HFFc6 (cell line): Measurements from ENCODE around the gene ARID3C. TPM values are rescaled to one million over a fixed set of nuclear protein-coding genes. Genes with fewer than 3 reads are reported as not detected.

Experiments
- DNase-seq: peaks from one replicate; pipeline ENCODE4 v3.0.0-alpha.2; 2018
- H3K27ac Mint-ChIP-seq: 2 replicates; pipeline ENCODE4 v1.8.0; 2020; ENCODE audit warnings: mild to moderate bottlenecking, mixed read lengths
- H3K27me3 Mint-ChIP-seq: 2 replicates; pipeline ENCODE4 v1.8.0; 2021; ENCODE audit warnings: mild to moderate bottlenecking, moderate library complexity, mixed read lengths; ENCODE audit not compliant: insufficient read depth
- H3K36me3 Mint-ChIP-seq: 2 replicates; pipeline ENCODE4 v1.8.0; 2021; ENCODE audit warnings: low read depth, mixed read lengths
- H3K4me1 Mint-ChIP-seq: 2 replicates; pipeline ENCODE4 v1.8.0; 2020; ENCODE audit warnings: low read depth, mixed read lengths
- H3K4me3 Mint-ChIP-seq: 2 replicates; pipeline ENCODE4 v1.8.0; 2020; ENCODE audit warnings: mild to moderate bottlenecking, moderate library complexity, mixed read lengths
- H3K9me3 Mint-ChIP-seq: 2 replicates; pipeline ENCODE4 v1.8.0; 2020; ENCODE audit warnings: mild to moderate bottlenecking, mixed read lengths
- CTCF ChIP-seq: fragments of 200-600 bp; sonication (generic); IDR thresholded peaks from 2 replicates; pipeline ENCODE4 v1.5.0; 2021; ENCODE audit warnings: antibody characterized with exemption, mild to moderate bottlenecking
- total RNA-seq, 6 experiments: library from RNA; stranded (reverse); fragmentation: NEBNext Ultra II Directional; extraction: Animal tissue kit (Norgen Biotek cat#: 25700); gene quantifications; 2 replicates in 1 of 6; 3 replicates in 5 of 6; pipeline ENCODE4 v1.2.3, GENCODE V29; 2021

ARID3C gene
- total RNA-seq, 6 experiments from 2014 or later: 0.14 to 0.17 TPM; not detected in 4

GRCh38 chr9:34611811-34612787 lies 16.8 kb downstream of the ARID3C start, which contains the start of gene RPP25L:
RPP25L (minus strand) TSS chr9:34612097; CDS start chr9:34611296, 801 bp downstream.
- Mint-ChIP-seq H3K9me3 (no peaks in the 10 kb centered on the region), H3K27ac (peak within 1 kb of the TSS; percentile 84), H3K27me3 (no peaks in the 10 kb centered on the region), H3K4me1 (peaks cover 18% of the 10 kb centered on the region), H3K4me3 (peak within 1 kb of the TSS; percentile 93), H3K36me3 (peaks cover 8% of the 10 kb centered on the region; the same call in 1 of the 2 replicates)
- DNase-seq: peak; percentile 72
- no peak for TF ChIP-seq CTCF

- Mint-ChIP-seq H3K4me3 (peak overlapping the region; percentile 93), H3K4me1 (peaks cover 18% of the 10 kb centered on the region), H3K27me3 (no peaks in the 10 kb centered on the region), H3K27ac (peak overlapping the region; percentile 84), H3K9me3 (no peaks in the 10 kb centered on the region), H3K36me3 (peaks cover 3% of the 10 kb centered on the region; the same call in 1 of the 2 replicates)
- no peak for TF ChIP-seq CTCF
- no peak for DNase-seq
Measured at GRCh38 chr9:34611251-34611810, 17.5 kb downstream of the ARID3C start.

DNA sequence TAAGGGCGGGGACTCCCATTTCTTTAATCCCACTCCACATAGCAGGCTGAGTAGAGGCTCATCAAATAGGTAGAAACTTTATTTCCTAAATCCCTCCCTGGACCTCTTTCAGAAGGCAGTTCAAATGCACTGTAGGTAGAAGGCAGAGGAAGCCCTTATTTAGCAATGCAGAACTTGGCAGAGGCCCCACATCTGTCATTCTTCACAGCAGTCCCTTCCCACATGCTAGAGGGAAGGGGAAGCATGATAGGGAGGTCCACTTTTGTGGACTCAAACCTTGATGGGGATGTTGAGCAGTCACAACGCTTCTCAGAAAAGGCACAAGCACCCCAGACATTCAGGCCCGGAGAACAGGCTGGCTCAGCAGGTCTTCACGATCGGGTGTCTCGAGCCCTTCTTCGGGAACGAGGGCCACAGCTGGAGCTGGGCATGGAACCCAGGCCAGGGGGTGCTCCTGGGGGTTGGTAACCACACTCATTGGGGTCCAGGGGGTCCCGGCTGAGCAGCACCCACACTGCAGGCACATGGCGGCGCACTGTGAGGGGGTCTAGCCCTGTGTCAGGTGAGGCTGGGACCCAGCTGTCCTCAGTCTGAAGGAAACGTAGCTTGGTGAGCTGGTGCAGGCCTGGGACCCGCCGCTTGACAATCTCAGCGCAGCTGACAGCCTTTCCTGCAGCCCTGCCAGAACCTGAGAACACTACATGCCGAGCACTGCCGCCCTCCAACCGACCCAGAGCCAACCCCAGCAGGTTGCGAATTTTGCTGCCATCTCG lies 18.2 kb downstream of the ARID3C start:
- Mint-ChIP-seq H3K27ac (no peak overlapping the region), H3K36me3 (no peaks in the 10 kb centered on the region), H3K4me3 (peak overlapping the region; percentile 93), H3K9me3 (no peaks in the 10 kb centered on the region), H3K27me3 (no peaks in the 10 kb centered on the region), H3K4me1 (peaks cover 18% of the 10 kb centered on the region)
- DNase-seq: no peak
- TF ChIP-seq CTCF: no peak

GRCh38 chr9:34607331-34607730 lies 21.5 kb downstream of the ARID3C start:
- Mint-ChIP-seq H3K4me3 (no peak overlapping the region), H3K9me3 (no peaks in the 10 kb centered on the region), H3K4me1 (peaks cover 9% of the 10 kb centered on the region), H3K27me3 (peaks cover 4% of the 10 kb centered on the region), H3K36me3 (no peaks in the 10 kb centered on the region), H3K27ac (no peak overlapping the region)
- no peak for TF ChIP-seq CTCF
- DNase-seq: no peak

DNA sequence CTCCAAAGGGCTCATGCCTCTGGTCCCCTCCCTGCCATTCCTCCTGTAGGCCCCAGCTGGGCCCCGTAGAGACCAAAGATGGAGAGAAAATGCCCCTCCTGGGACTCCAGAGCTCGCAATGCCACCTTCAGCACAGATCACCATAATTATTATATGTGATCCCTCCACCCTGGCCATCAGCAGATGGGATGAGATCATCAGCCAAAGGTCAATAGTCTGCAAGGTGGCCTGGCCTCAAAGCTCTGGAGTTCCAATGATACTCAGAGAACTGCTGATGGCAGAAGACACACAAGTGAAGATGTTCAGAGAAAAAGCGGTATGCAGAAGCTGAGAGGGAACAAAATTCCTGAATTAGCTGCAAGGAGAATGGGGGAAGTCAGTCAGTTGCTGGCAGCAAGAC lies 22.0 kb downstream of the ARID3C start:
- peaks cover 6% of the 10 kb centered on the region for H3K4me1 Mint-ChIP-seq
- H3K9me3 Mint-ChIP-seq: no peaks in the 10 kb centered on the region
- peaks cover 6% of the 10 kb centered on the region for H3K27me3 Mint-ChIP-seq
- H3K27ac Mint-ChIP-seq: no peak overlapping the region
- H3K4me3 Mint-ChIP-seq: no peak overlapping the region
- no peak for TF ChIP-seq CTCF
- H3K36me3 Mint-ChIP-seq: no peaks in the 10 kb centered on the region
- no peak for DNase-seq
